H1 (cell line): Measurements from ENCODE around the gene SH3GL1.

ENCODE experiments used
- CREB1 ChIP-seq: IDR thresholded peaks from 2 replicates; pipeline ENCODE4 v1.6.1; 2012; ENCODE audit warnings: inconsistent platforms
- EZH2 ChIP-seq: fragments of 200-600 bp; sonication (generic); IDR thresholded peaks from 2 replicates; pipeline ENCODE4 v1.7.1; 2012; ENCODE audit warnings: low read depth, mild to moderate bottlenecking, moderate library complexity, low read length, inconsistent platforms; ENCODE audit not compliant: severe bottlenecking
- GABPA ChIP-seq: IDR thresholded peaks from 2 replicates; pipeline ENCODE4 v1.6.1; 2011; ENCODE audit warnings: mild to moderate bottlenecking, low read length, moderate library complexity, borderline replicate concordance; ENCODE audit not compliant: insufficient read depth
- POLR2A ChIP-seq, 2 experiments: IDR thresholded peaks; 1 replicate in 1 of 2; 2 replicates in 1 of 2; pipeline ENCODE4 v1.6.1; 2011; ENCODE audit warnings: low read depth in 2 of 2, low read length in 2 of 2, mild to moderate bottlenecking in 2 of 2; ENCODE audit errors: control extremely low read depth in 1 of 2
- SP2 ChIP-seq: IDR thresholded peaks from 2 replicates; pipeline ENCODE4 v1.6.1; 2012; ENCODE audit warnings: mild to moderate bottlenecking, low read length, inconsistent platforms
- TAF1 ChIP-seq: IDR thresholded peaks from 2 replicates; pipeline ENCODE4 v1.6.1; 2011; ENCODE audit warnings: mild to moderate bottlenecking, low read depth, low read length
- TEAD4 ChIP-seq: IDR thresholded peaks from 2 replicates; pipeline ENCODE4 v1.6.1; 2012; ENCODE audit warnings: low read depth, low read length, inconsistent platforms, mixed read lengths
- USF2 ChIP-seq: IDR thresholded peaks from 2 replicates; pipeline ENCODE4 v1.6.1; 2011; ENCODE audit warnings: low read length, improper control_type of control experiment
- TF ChIP-seq, protein P1 (sequence below), 3 experiments: IDR thresholded peaks; 1 replicate in 2 of 3; 2 replicates in 1 of 3; pipeline versions ENCODE4 v1.5.1 to v1.6.1; 2011; ENCODE audit warnings: low read length in 3 of 3, mild to moderate bottlenecking in 3 of 3, inconsistent platforms in 2 of 3, low read depth in 1 of 3, moderate library complexity in 1 of 3; ENCODE audit not compliant: insufficient read depth in 1 of 3; ENCODE audit errors: control extremely low read depth in 1 of 3

GRCh38 chr19:4389064-4389375 lies 11.3 kb downstream of the SH3GL1 start:
- TF ChIP-seq POLR2A (IDR thresholded peaks at IDR 0.05; ENCODE audit: control extremely low read depth in 1 of 2, low read depth in 2 of 2, low read length in 2 of 2) (no peak), GABPA (no peak), TEAD4 (no peak), CREB1 (no peak), USF2 (no peak), TAF1 (no peak), SP2 (no peak), EZH2 (no peak)
- TF ChIP-seq, protein P1, sequence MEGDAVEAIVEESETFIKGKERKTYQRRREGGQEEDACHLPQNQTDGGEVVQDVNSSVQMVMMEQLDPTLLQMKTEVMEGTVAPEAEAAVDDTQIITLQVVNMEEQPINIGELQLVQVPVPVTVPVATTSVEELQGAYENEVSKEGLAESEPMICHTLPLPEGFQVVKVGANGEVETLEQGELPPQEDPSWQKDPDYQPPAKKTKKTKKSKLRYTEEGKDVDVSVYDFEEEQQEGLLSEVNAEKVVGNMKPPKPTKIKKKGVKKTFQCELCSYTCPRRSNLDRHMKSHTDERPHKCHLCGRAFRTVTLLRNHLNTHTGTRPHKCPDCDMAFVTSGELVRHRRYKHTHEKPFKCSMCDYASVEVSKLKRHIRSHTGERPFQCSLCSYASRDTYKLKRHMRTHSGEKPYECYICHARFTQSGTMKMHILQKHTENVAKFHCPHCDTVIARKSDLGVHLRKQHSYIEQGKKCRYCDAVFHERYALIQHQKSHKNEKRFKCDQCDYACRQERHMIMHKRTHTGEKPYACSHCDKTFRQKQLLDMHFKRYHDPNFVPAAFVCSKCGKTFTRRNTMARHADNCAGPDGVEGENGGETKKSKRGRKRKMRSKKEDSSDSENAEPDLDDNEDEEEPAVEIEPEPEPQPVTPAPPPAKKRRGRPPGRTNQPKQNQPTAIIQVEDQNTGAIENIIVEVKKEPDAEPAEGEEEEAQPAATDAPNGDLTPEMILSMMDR (IDR thresholded peaks at IDR 0.05; ENCODE audit: control extremely low read depth in 1 of 3, insufficient read depth in 1 of 3, low read depth in 1 of 3, low read length in 3 of 3) = no peak
